Activated CD8-positive, alpha-beta T cell treated with anti-CD3 and anti-CD28 coated beads, Interleukin-2, amount 10 ng/mL, durations not matched to agents 7 days and 5 days (primary cell): ENCODE results near the gene CSNK2A2. TPM values are rescaled to one million over a fixed set of nuclear protein-coding genes. Genes with fewer than 3 reads are reported as not detected.

Experiments used
- ATAC-seq: fragments of 150-1000 bp; cut with Tn5 transposase; one replicate; pipeline ENCODE4 v1.10.0; 2021; ENCODE audit warnings: moderate library complexity
- CTCF ChIA-PET: fragments of 350-600 bp; sonication (Branson Sonifier 250); formaldehyde crosslinking; loops from one replicate; lab custom pipeline; 2021; ENCODE audit warnings: antibody characterized with exemption; lab: Charles Lee
- POLR2A ChIA-PET: fragments of 350-600 bp; sonication (Branson Sonifier 250); formaldehyde crosslinking; loops from one replicate; lab custom pipeline; 2021; ENCODE audit warnings: antibody characterized with exemption; lab: Charles Lee
- DNase-seq: peaks from one replicate; pipeline ENCODE4 v3.0.0-alpha.2; 2020
- H3K27ac Mint-ChIP-seq: one replicate; pipeline ENCODE4 v1.8.0; 2021; ENCODE audit warnings: mild to moderate bottlenecking, mixed read lengths
- H3K27me3 Mint-ChIP-seq: one replicate; pipeline ENCODE4 v1.8.0; 2021; ENCODE audit warnings: low read depth, mixed read lengths
- H3K36me3 Mint-ChIP-seq: one replicate; pipeline ENCODE4 v1.8.0; 2021; ENCODE audit warnings: low read depth, mixed read lengths
- H3K4me1 Mint-ChIP-seq: one replicate; pipeline ENCODE4 v1.8.0; 2021; ENCODE audit warnings: low read depth, mixed read lengths
- H3K4me3 Mint-ChIP-seq: one replicate; pipeline ENCODE4 v1.8.0; 2021; ENCODE audit warnings: mild to moderate bottlenecking, mixed read lengths
- H3K9me3 Mint-ChIP-seq: one replicate; pipeline ENCODE4 v1.8.0; 2022; ENCODE audit warnings: mixed read lengths; ENCODE audit not compliant: insufficient read depth
- total RNA-seq, 2 experiments: library from RNA; stranded (reverse); gene quantifications; one replicate each; pipeline ENCODE4 v1.2.3, GENCODE V29; 2021

The CSNK2A2 gene
- total RNA-seq, 2 experiments from 2014 or later, result 62.2 to 67.1 TPM

- no peak overlapping the region for H3K27ac Mint-ChIP-seq
- no peaks in the 10 kb centered on the region for H3K4me1 Mint-ChIP-seq
- no peak overlapping the region for H3K4me3 Mint-ChIP-seq
- H3K9me3 Mint-ChIP-seq, result no peaks in the 10 kb centered on the region
- CTCF ChIA-PET, result no interaction called here
- no peaks in the 10 kb centered on the region for H3K27me3 Mint-ChIP-seq
- no peak for DNase-seq
- H3K36me3 Mint-ChIP-seq, result peaks cover 26% of the 10 kb centered on the region
- ATAC-seq, result no peak
- POLR2A ChIA-PET, result interaction anchor here (0.6 kb wide), 1 partner anchor 10 kb away, joined by 4 read pairs; no protein-coding TSS in a partner anchor
Measured at GRCh38 chr16:58158725-58159124, 39.2 kb downstream of the CSNK2A2 start.

- H3K4me3 Mint-ChIP-seq, result no peak overlapping the region
- CTCF ChIA-PET, result no interaction called here
- H3K9me3 Mint-ChIP-seq, result no peaks in the 10 kb centered on the region
- H3K36me3 Mint-ChIP-seq, result peaks cover 21% of the 10 kb centered on the region
- DNase-seq, result no peak
- H3K27ac Mint-ChIP-seq, result no peak overlapping the region
- POLR2A ChIA-PET, result interaction anchor here (0.6 kb wide), 1 partner anchor 11 kb away, joined by 4 read pairs; no protein-coding TSS in a partner anchor
- no peaks in the 10 kb centered on the region for H3K27me3 Mint-ChIP-seq
- no peaks in the 10 kb centered on the region for H3K4me1 Mint-ChIP-seq
- no peak for ATAC-seq
Measured at GRCh38 chr16:58157951-58158540, 39.9 kb downstream of the CSNK2A2 start.

- peaks cover 15% of the 10 kb centered on the region for H3K36me3 Mint-ChIP-seq
- ChIA-PET POLR2A (interaction anchor here (2.3 kb wide), 1 partner anchor 28 kb away, joined by 6 read pairs; the partner anchor contains the start of gene CFAP20), CTCF (no interaction called here)
- no peaks in the 10 kb centered on the region for H3K4me1 Mint-ChIP-seq
- no peaks in the 10 kb centered on the region for H3K9me3 Mint-ChIP-seq
- DNase-seq (no peak), ATAC-seq (no peak)
- no peak overlapping the region for H3K27ac Mint-ChIP-seq
- no peak overlapping the region for H3K4me3 Mint-ChIP-seq
- no peaks in the 10 kb centered on the region for H3K27me3 Mint-ChIP-seq
Measured at GRCh38 chr16:58157239-58157638, 40.7 kb downstream of the CSNK2A2 start.

DNA sequence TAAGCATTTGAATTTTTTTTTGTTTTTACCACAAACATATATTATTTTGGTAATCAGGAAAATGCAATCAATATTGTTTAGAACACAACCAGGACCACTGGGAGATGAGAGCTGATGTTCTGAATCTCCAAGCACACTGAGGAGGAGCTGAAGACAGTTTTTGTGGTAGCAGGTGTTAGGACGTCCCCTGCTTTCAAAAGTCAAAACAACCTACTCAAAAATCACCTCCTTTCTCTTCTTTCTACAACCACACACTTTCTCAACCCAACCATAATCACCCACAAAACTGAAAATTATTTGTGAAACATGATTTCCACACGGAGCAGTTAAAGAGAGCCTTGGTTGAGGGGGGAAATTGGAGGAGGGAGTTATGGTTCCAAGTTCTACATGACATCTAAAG lies 42.1 kb downstream of the CSNK2A2 start:
- DNase-seq (no peak), ATAC-seq (no peak)
- no peak overlapping the region for H3K4me3 Mint-ChIP-seq
- H3K9me3 Mint-ChIP-seq, result no peaks in the 10 kb centered on the region
- POLR2A ChIA-PET, result interaction anchor here (2.3 kb wide), 1 partner anchor 27 kb away, joined by 6 read pairs; the partner anchor contains the start of gene CFAP20
- no peaks in the 10 kb centered on the region for H3K4me1 Mint-ChIP-seq
- no peaks in the 10 kb centered on the region for H3K27me3 Mint-ChIP-seq
- H3K27ac Mint-ChIP-seq, result no peak overlapping the region
- peaks cover 9% of the 10 kb centered on the region for H3K36me3 Mint-ChIP-seq
- CTCF ChIA-PET, result no interaction called here

GRCh38 chr16:58154345-58154744 lies 43.6 kb downstream of the CSNK2A2 start:
- ChIA-PET CTCF (no interaction called here), POLR2A (no interaction called here)
- peaks cover 3% of the 10 kb centered on the region for H3K36me3 Mint-ChIP-seq
- no peaks in the 10 kb centered on the region for H3K27me3 Mint-ChIP-seq
- no peaks in the 10 kb centered on the region for H3K9me3 Mint-ChIP-seq
- DNase-seq (no peak), ATAC-seq (no peak)
- H3K4me3 Mint-ChIP-seq, result no peak overlapping the region
- H3K27ac Mint-ChIP-seq, result no peak overlapping the region
- no peaks in the 10 kb centered on the region for H3K4me1 Mint-ChIP-seq

GRCh38 chr16:58152246-58152868 lies 45.5 kb downstream of the CSNK2A2 start:
- Mint-ChIP-seq H3K4me3 (no peak overlapping the region), H3K27ac (no peak overlapping the region), H3K9me3 (no peaks in the 10 kb centered on the region), H3K4me1 (no peaks in the 10 kb centered on the region), H3K36me3 (peaks cover 2% of the 10 kb centered on the region), H3K27me3 (no peaks in the 10 kb centered on the region)
- ATAC-seq (no peak), DNase-seq (no peak)
- ChIA-PET POLR2A (no interaction called here), CTCF (no interaction called here)

DNA sequence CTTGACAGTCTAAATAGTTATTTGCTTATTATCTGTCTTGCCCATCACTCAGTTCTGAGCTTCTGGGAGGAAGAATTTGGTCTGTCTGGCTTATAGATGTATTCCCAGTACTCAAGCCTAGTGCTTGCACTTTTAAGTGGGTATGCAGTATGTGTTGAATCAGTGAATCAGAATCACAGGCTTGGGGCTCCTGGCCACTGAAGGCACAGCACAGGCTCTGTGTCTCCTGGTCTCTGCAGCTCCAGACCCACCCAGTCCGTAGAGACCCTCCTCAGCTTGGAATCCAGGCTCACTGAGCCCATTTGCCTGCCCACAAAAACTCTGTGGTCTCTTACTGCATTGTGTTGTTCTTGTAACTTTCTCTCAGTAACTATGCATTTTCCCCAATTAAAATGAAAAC lies 49.4 kb downstream of the CSNK2A2 start:
- Mint-ChIP-seq H3K27me3 (no peaks in the 10 kb centered on the region), H3K9me3 (no peaks in the 10 kb centered on the region), H3K4me3 (no peak overlapping the region), H3K36me3 (no peaks in the 10 kb centered on the region), H3K4me1 (no peaks in the 10 kb centered on the region), H3K27ac (no peak overlapping the region)
- ChIA-PET POLR2A (no interaction called here), CTCF (no interaction called here)
- no peak for ATAC-seq
- DNase-seq, result no peak

GRCh38 chr16:58148099-58148498 lies 49.8 kb downstream of the CSNK2A2 start:
- H3K4me1 Mint-ChIP-seq, result no peaks in the 10 kb centered on the region
- H3K27me3 Mint-ChIP-seq, result no peaks in the 10 kb centered on the region
- no peak overlapping the region for H3K27ac Mint-ChIP-seq
- CTCF ChIA-PET, result no interaction called here
- POLR2A ChIA-PET, result no interaction called here
- no peak for ATAC-seq
- no peaks in the 10 kb centered on the region for H3K9me3 Mint-ChIP-seq
- no peak for DNase-seq
- H3K4me3 Mint-ChIP-seq, result no peak overlapping the region
- no peaks in the 10 kb centered on the region for H3K36me3 Mint-ChIP-seq

DNA sequence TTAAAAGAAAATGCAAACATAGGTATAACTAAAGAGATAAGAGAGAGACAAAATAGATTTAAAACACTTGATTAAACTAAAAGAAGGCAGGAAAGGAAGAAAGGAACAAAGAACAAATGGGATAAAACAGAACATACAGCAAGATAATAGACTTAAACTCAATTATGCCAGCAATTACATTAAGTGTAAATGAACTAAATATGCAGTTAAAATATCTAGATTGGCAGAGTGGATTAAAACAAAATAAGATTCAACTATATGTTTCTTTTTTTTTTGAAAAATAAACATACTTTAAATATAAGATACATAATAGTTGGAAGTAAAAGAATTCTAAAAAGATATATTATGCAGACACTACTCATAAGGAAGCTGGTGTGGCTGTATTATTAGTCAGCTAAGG lies 59.1 kb downstream of the CSNK2A2 start:
- H3K9me3 Mint-ChIP-seq, result peaks cover 23% of the 10 kb centered on the region
- no peak overlapping the region for H3K4me3 Mint-ChIP-seq
- no peak overlapping the region for H3K27ac Mint-ChIP-seq
- no peak for DNase-seq
- no peaks in the 10 kb centered on the region for H3K27me3 Mint-ChIP-seq
- H3K4me1 Mint-ChIP-seq, result no peaks in the 10 kb centered on the region
- H3K36me3 Mint-ChIP-seq, result peaks cover 21% of the 10 kb centered on the region
- ChIA-PET POLR2A (no interaction called here), CTCF (no interaction called here)
- no peak for ATAC-seq

DNA sequence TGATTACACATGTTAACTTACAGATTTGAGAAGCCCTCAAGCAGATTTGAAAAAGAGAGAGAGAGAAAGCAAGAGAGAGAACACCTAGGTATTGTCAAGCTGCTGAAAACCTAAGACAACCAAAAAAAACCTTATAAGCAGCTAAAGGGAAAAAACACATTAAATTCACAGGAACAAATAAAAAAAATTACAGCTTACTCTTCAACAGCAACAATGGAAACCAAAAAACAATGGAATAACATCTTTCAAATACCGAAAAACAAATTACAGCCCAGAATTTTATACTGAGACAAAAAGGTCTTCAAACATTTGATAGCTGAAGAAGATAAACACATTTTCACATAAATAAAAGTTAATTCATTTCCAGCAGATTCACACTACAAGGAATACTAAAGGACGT lies 60.3 kb downstream of the CSNK2A2 start:
- ChIA-PET CTCF (no interaction called here), POLR2A (no interaction called here)
- no peak overlapping the region for H3K27ac Mint-ChIP-seq

GRCh38 chr16:58129097-58129936 lies 68.6 kb downstream of the CSNK2A2 start, which contains the start of gene CFAP20:
CFAP20 (minus strand) TSS chr16:58129381; CDS start chr16:58129115, 266 bp downstream.
- H3K27me3 Mint-ChIP-seq, result no peaks in the 10 kb centered on the region
- ATAC-seq (peak; percentile 87), DNase-seq (peak; percentile 98)
- H3K9me3 Mint-ChIP-seq, result peaks cover 3% of the 10 kb centered on the region
- ChIA-PET POLR2A (interaction anchor here (0.7 to 1.5 kb wide), 11 partner anchors 10 to 394 kb away, joined by 3 to 7 read pairs (median 3); partner anchors contain the start of gene KATNB1), CTCF (interaction anchor here (0.8 to 2.1 kb wide), 11 partner anchors 9 to 207 kb away, joined by 3 to 9 read pairs (median 4); partner anchors contain the start of gene ZNF319)
- H3K4me1 Mint-ChIP-seq, result peaks cover 40% of the 10 kb centered on the region
- H3K27ac Mint-ChIP-seq, result peak within 1 kb of the TSS; percentile 92
- peaks cover 11% of the 10 kb centered on the region for H3K36me3 Mint-ChIP-seq
- peak within 1 kb of the TSS; percentile 86 for H3K4me3 Mint-ChIP-seq

More for the DNA sequence above, 60.3 kb downstream of the CSNK2A2 start:
- Mint-ChIP-seq H3K4me3 (no peak overlapping the region), H3K36me3 (peaks cover 21% of the 10 kb centered on the region), H3K4me1 (no peaks in the 10 kb centered on the region), H3K27me3 (no peaks in the 10 kb centered on the region), H3K9me3 (peaks cover 23% of the 10 kb centered on the region)
- ATAC-seq (no peak), DNase-seq (no peak)
